Stomach (tissue), 9 donors: ENCODE measurements around the gene TECPR1. TPM values are rescaled to one million over a fixed set of nuclear protein-coding genes. Genes with fewer than 3 reads are reported as not detected.

Experiments used
- DNase-seq, 2 donors: peaks; one replicate each; pipeline versions ENCODE4 v3.0.0 to v3.0.0-alpha.2; 2013 to 2019
- H3K27ac ChIP-seq, 5 donors: fragments of 200-600 bp in 4 of 5; sonication (generic) in 4 of 5; one replicate each; pipeline ENCODE4 v1.5.1; 2013 to 2019; ENCODE audit warnings: mild to moderate bottlenecking in 1 of 5, moderate library complexity in 1 of 5
- H3K27me3 ChIP-seq, 3 donors: fragments of 200-600 bp; sonication (generic); one replicate each; pipeline ENCODE4 v1.5.1; 2017 to 2019; ENCODE audit warnings: mixed run types in 1 of 3
- H3K36me3 ChIP-seq, 4 donors: fragments of 200-600 bp; sonication (generic); 1 replicate in 3 of 4; 2 replicates in 1 of 4; pipeline ENCODE4 v1.5.1; 2016 to 2019
- H3K4me1 ChIP-seq, 4 donors: fragments of 200-600 bp; sonication (generic); one replicate each; pipeline ENCODE4 v1.5.1; 2016 to 2019
- H3K4me3 ChIP-seq, 4 donors: fragments of 200-600 bp; sonication (generic) in 3 of 4; one replicate each; pipeline ENCODE4 v1.5.1; 2016 to 2019; ENCODE audit warnings: mild to moderate bottlenecking in 1 of 4
- H3K9me3 ChIP-seq, 4 donors: fragments of 200-600 bp; sonication (generic); one replicate each; pipeline ENCODE4 v1.5.1; 2016 to 2019
- EP300 ChIP-seq: sonication (generic); formaldehyde crosslinking; IDR thresholded peaks from one replicate; pipeline ENCODE4 v1.6.1; 2017; ENCODE audit warnings: antibody characterized with exemption
- POLR2A ChIP-seq, 4 donors: fragments of 450-650 bp; IDR thresholded peaks; one replicate each; pipeline ENCODE4 v1.6.1; 2016; ENCODE audit warnings: antibody characterized with exemption in 4 of 4, control low read depth in 2 of 4, mild to moderate bottlenecking in 1 of 4, moderate library complexity in 1 of 4
- POLR2AphosphoS5 ChIP-seq, 3 donors: sonication (generic); formaldehyde crosslinking; IDR thresholded peaks; one replicate each; pipeline ENCODE4 v1.6.1; 2016; ENCODE audit warnings: antibody characterized with exemption in 3 of 3
- WGBS, 5 donors: extraction: QIAGEN DNeasy Blood & Tissue Kit in 3 of 5; methylation state at CpG; one replicate each; pipeline versions ENCODE4 v1.1.5 to v1.1.7; 2013 to 2018; 5-methylcytosine and 5-hydroxymethylcytosine counted together
- intact Hi-C: fragments of 100-400 bp; cut with DNase I; formaldehyde crosslinking; loops from one replicate; pipeline ENCODE4 v1.15.1; 2023; ENCODE audit warnings: low total_unique reads
- polyA plus RNA-seq, 3 donors: library from polyadenylated mRNA; stranded (reverse); fragments of 200-250 nt; gene quantifications; one replicate each; pipeline ENCODE4 v1.2.3, GENCODE V29; 2013
- total RNA-seq, 5 donors: library from RNA; depleted of rRNA; stranded (reverse); fragments of >200 nt; gene quantifications; one replicate each; pipeline versions ENCODE4 v1.1.0 to v1.2.3, GENCODE V29; 2014 to 2016
- TF ChIP-seq, protein P1 (sequence below), 7 experiments: fragments of 450-650 bp in 4 of 7; fragments of 200-600 bp in 3 of 7; sonication (generic) in 3 of 7; IDR thresholded peaks; one replicate each; pipeline ENCODE4 v1.5.1; 2016 to 2019; ENCODE audit warnings: antibody characterized with exemption in 7 of 7, control low read depth in 2 of 7, mild to moderate bottlenecking in 1 of 7
- donor health status: healthy with polysubstance abuse.
- donor health status: Bipolar disorder and iron deficiency.
- donor health status: healthy.

Gene TECPR1
- total and polyA plus RNA-seq, 8 donors = 8.8 to 70.7 (median 28.8) TPM

DNA sequence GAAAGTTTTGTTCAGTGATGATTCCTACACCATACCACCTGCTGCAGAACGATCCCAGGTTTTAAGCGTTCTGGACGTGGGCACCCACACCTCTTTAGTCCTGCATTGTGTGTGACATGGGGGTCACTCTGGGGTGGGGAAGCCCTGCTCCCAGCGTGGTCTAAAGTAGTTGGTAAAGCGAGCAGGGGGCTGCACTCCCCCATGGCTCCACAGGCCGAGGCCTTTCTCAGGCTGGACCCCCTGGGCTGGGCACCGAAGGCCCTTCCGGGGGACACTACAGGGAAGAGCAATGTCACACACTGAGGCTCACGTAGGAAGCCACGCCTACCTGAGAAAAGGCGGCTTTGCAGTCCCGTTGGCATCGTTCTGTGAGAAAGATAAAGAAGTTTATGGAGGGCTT, 41.7 kb upstream of the TECPR1 start:
- Histone ChIP-seq H3K4me3 (no peak overlapping the region), H3K27ac (peak overlapping the region in 2 of 5 donors; percentile 14 to 64), H3K9me3 (no peaks in the 10 kb centered on the region), H3K27me3 (no peaks in the 10 kb centered on the region), H3K36me3 (peaks cover 29 to 84% (median 67%) of the 10 kb centered on the region in 4 donors), H3K4me1 (peaks cover 28 to 77% (median 59%) of the 10 kb centered on the region in 4 donors)
- TF ChIP-seq POLR2A (IDR thresholded peaks at IDR 0.05) (no peak), POLR2AphosphoS5 (IDR thresholded peaks at IDR 0.05) (no peak), EP300 (no peak)
- TF ChIP-seq, protein P1, sequence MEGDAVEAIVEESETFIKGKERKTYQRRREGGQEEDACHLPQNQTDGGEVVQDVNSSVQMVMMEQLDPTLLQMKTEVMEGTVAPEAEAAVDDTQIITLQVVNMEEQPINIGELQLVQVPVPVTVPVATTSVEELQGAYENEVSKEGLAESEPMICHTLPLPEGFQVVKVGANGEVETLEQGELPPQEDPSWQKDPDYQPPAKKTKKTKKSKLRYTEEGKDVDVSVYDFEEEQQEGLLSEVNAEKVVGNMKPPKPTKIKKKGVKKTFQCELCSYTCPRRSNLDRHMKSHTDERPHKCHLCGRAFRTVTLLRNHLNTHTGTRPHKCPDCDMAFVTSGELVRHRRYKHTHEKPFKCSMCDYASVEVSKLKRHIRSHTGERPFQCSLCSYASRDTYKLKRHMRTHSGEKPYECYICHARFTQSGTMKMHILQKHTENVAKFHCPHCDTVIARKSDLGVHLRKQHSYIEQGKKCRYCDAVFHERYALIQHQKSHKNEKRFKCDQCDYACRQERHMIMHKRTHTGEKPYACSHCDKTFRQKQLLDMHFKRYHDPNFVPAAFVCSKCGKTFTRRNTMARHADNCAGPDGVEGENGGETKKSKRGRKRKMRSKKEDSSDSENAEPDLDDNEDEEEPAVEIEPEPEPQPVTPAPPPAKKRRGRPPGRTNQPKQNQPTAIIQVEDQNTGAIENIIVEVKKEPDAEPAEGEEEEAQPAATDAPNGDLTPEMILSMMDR (IDR thresholded peaks at IDR 0.05) = no peak
- no peak for DNase-seq
- intact Hi-C loops = no loop called here
- 75 to 88% (median 78%) methylated on average over 13 of the region's 13 CpGs for WGBS, 5 donors

DNA sequence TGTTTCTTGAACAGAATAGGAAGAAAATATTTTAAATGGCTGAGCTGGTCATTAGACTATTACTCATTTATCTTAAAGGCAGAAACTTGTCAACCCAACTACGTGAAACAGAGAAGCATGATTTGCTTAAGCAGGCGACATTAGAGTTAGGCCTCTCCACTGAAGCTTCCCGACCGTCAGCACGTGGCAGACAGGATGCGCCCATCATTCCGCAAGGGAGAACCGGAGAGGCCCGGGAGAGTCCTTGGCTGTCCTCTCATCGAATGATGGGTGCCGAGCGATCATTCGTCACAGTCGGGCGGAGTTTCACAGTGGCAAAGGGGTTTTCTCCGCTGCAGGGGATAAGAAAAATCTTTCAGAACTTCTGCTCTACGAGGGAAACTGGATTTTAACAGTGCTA, 41.2 kb upstream of the TECPR1 start:
- no peaks in the 10 kb centered on the region for H3K27me3 ChIP-seq
- H3K36me3 ChIP-seq = peaks cover 29 to 88% (median 69%) of the 10 kb centered on the region in 4 donors
- H3K4me1 ChIP-seq = peaks cover 32 to 77% (median 64%) of the 10 kb centered on the region in 4 donors
- TF ChIP-seq POLR2A (IDR thresholded peaks at IDR 0.05) = no peak
- TF ChIP-seq EP300 = no peak
- TF ChIP-seq POLR2AphosphoS5 (IDR thresholded peaks at IDR 0.05) = no peak
- TF ChIP-seq, protein P1 (IDR thresholded peaks at IDR 0.05) = no peak
- DNase-seq = no peak
- H3K4me3 ChIP-seq = no peak overlapping the region
- peak overlapping the region in 1 of 5 donors; percentile 14 for H3K27ac ChIP-seq
- WGBS, 5 donors = 80 to 84% (median 82%) methylated on average over 16 to 17 of the region's 17 CpGs
- no peaks in the 10 kb centered on the region for H3K9me3 ChIP-seq
- intact Hi-C loops = no loop called here

DNA sequence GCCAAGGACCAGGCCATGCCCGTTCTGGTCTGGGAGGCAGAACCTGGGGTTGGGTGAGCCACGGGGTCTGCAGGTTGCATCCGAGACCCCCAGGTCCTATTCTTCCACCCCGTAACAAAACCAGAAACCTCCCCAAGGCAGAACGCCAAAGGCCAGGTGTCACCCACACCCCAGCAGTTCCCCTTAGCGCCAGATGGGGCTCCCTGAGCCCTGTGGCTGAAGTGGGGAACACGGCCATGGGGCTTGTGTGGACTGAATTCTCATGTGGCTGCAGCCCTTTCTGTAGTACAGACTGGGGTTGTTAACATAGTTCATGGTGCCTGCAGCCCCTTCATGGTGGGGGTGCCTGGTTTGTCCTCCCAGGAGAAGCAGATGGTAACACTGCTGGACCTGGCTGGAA, 39.7 kb upstream of the TECPR1 start:
- Histone ChIP-seq H3K27me3 (no peaks in the 10 kb centered on the region), H3K36me3 (peaks cover 29 to 87% (median 69%) of the 10 kb centered on the region in 4 donors), H3K4me1 (peaks cover 47 to 85% (median 76%) of the 10 kb centered on the region in 4 donors), H3K9me3 (no peaks in the 10 kb centered on the region), H3K4me3 (no peak overlapping the region), H3K27ac (peak overlapping the region; percentile 26 to 62 (median 44))
- TF ChIP-seq POLR2AphosphoS5 (IDR thresholded peaks at IDR 0.05) (no peak), EP300 (no peak), POLR2A (IDR thresholded peaks at IDR 0.05) (no peak)
- TF ChIP-seq, protein P1 (IDR thresholded peaks at IDR 0.05) = peak in 2 of 7 experiments; percentile 16 to 22
- intact Hi-C loops = no loop called here
- 21 to 65% (median 52%) methylated on average over 7 of the region's 7 CpGs for WGBS, 5 donors
- DNase-seq = no peak

DNA sequence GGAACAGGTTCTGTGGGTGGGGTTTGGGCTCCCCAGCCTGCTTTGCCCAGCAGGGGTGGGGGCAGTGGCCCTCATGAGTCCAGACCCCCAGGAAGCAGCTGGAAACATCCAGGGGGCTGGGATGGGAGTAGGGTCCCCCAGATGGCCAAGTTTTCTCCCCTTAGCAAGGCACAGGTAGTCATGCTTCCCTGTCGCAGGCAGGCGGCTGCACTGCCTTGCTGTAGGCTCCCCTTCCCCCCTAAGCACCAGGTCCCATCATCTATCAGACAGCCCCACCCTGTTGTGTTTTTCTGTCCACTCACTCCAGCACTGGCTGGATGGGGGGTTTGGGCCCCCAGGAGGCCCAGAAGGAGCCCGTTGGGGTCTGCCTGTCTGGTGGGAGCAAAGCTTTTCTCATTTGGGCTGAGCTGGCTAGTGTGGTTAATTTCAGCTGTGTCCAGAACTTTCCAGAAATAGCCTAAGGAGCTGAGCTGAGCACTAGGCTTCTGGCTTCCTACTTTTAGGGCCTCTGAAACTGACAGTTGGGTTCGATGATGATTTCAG, 37.4 kb upstream of the TECPR1 start:
- H3K4me3 ChIP-seq = peak overlapping the region in 1 of 4 donors; percentile 4
- no peaks in the 10 kb centered on the region for H3K9me3 ChIP-seq
- TF ChIP-seq EP300 = no peak
- no peak for TF ChIP-seq POLR2AphosphoS5 (IDR thresholded peaks at IDR 0.05)
- no peak for TF ChIP-seq POLR2A (IDR thresholded peaks at IDR 0.05)
- TF ChIP-seq, protein P1 (IDR thresholded peaks at IDR 0.05) = no peak
- H3K27me3 ChIP-seq = no peaks in the 10 kb centered on the region
- 82 to 91% (median 89%) methylated on average over 2 to 4 of the region's 4 CpGs for WGBS, 5 donors
- no peak for DNase-seq
- H3K27ac ChIP-seq = peak overlapping the region in 4 of 5 donors; percentile 44 to 98 (median 52)
- peaks cover 60 to 85% (median 81%) of the 10 kb centered on the region in 4 donors for H3K4me1 ChIP-seq
- intact Hi-C loops = no loop called here
- H3K36me3 ChIP-seq = peaks cover 25 to 67% (median 53%) of the 10 kb centered on the region in 4 donors
